Activated gamma-delta T cell treated with Interleukin-2 at 50 U/mL for 16 hours (primary cell): ENCODE results near the gene ELMO1.

Source experiments
- DNase-seq: peaks from one replicate; pipeline ENCODE4 v3.0.0-alpha.2; 2020

ELMO1 gene

GRCh38 chr7:36851382-36851781, 597.3 kb downstream of the ELMO1 start:
- no peak for DNase-seq

- no peak for DNase-seq
Observed at GRCh38 chr7:36847946-36848345, 600.7 kb downstream of the ELMO1 start.

GRCh38 chr7:36844374-36844773, 604.3 kb downstream of the ELMO1 start:
- DNase-seq, result no peak

GRCh38 chr7:36840904-36841303, 607.8 kb downstream of the ELMO1 start:
- no peak for DNase-seq

GRCh38 chr7:36838616-36839225, 609.9 kb downstream of the ELMO1 start:
- DNase-seq, result no peak

- no peak for DNase-seq
Observed at GRCh38 chr7:36831049-36831448, 617.6 kb downstream of the ELMO1 start.

GRCh38 chr7:36827726-36828703, 620.6 kb downstream of the ELMO1 start:
- no peak for DNase-seq

GRCh38 chr7:36825501-36825900, 623.2 kb downstream of the ELMO1 start:
- DNase-seq, result no peak

GRCh38 chr7:36823353-36823752, 625.3 kb downstream of the ELMO1 start:
- DNase-seq, result no peak

- DNase-seq, result no peak
Observed at GRCh38 chr7:36821617-36822016, 627.0 kb downstream of the ELMO1 start.

GRCh38 chr7:36820527-36821170, 628.0 kb downstream of the ELMO1 start:
- DNase-seq, result no peak

GRCh38 chr7:36819639-36820038, 629.0 kb downstream of the ELMO1 start:
- no peak for DNase-seq

GRCh38 chr7:36814311-36814710, 634.4 kb downstream of the ELMO1 start:
- DNase-seq, result no peak

GRCh38 chr7:36811807-36812206, 636.9 kb downstream of the ELMO1 start:
- DNase-seq, result no peak

GRCh38 chr7:36810489-36810888, 638.2 kb downstream of the ELMO1 start:
- DNase-seq, result no peak

GRCh38 chr7:36810032-36810431, 638.6 kb downstream of the ELMO1 start:
- no peak for DNase-seq

GRCh38 chr7:36809510-36809909, 639.2 kb downstream of the ELMO1 start:
- no peak for DNase-seq

GRCh38 chr7:36809086-36809485, 639.6 kb downstream of the ELMO1 start:
- DNase-seq, result no peak

- no peak for DNase-seq
Observed at GRCh38 chr7:36806891-36807290, 641.8 kb downstream of the ELMO1 start.
